GM12873 (cell line): ENCODE measurements around the gene MFAP4.

Experiments
- CTCF ChIP-seq: IDR thresholded peaks from 2 replicates; pipeline ENCODE4 v1.5.1; 2012; ENCODE audit warnings: low read depth, mild to moderate bottlenecking, moderate library complexity, low read length, control low read depth; ENCODE audit not compliant: insufficient read depth; ENCODE audit errors: missing control alignments

Gene MFAP4

GRCh38 chr17:19386974-19387920 is at the start of gene MFAP4:
Gene MFAP4 (minus strand): TSS chr17:19387190. CDS start chr17:19387155, 35 bp downstream.
- TF ChIP-seq CTCF = no peak

- TF ChIP-seq CTCF = peak; percentile 28
These were observed 46.8 kb upstream of the MFAP4 start for GRCh38 chr17:19433727-19434340.

GRCh38 chr17:19433255-19433654 is 46.3 kb upstream of the MFAP4 start:
- no peak for TF ChIP-seq CTCF

- no peak for TF ChIP-seq CTCF
These were observed 44.7 kb upstream of the MFAP4 start for GRCh38 chr17:19431691-19432090.

GRCh38 chr17:19426631-19427030 is 39.6 kb upstream of the MFAP4 start:
- no peak for TF ChIP-seq CTCF

- TF ChIP-seq CTCF = no peak
These were observed 38.2 kb upstream of the MFAP4 start for GRCh38 chr17:19424934-19425868.
